ENCODE results near the gene EPM2A. TPM values are rescaled to one million over a fixed set of nuclear protein-coding genes. Genes with fewer than 3 reads are reported as not detected.

Gene EPM2A
- total RNA-seq, 1 donor from 2014 or later: 9.6 TPM

DNA sequence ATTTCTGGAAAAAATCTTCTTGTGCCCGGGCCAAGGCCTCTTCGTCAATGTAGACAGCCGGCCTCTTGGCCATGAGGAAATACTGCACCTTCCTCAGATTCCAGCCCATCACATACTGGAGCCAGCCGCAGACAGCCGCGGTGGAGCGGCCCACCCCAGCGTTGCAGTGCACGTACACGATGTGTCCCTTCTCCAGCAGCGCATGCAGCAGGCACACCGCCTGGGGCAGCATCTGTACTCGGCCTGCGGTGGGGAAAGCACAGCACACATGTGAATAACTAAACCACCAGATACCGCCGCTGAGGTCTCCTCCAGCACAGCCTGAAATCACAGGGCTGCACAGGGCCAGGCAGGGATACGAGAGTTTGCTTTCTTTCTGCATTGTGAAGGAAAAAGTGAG lies 107.9 kb downstream of the EPM2A start:
- Histone ChIP-seq H2AFZ (replicated peaks) (no peak overlapping the region), H3F3A (ENCODE audit: low read depth) (no peaks in the 10 kb centered on the region), H3K27me3 (no peaks in the 10 kb centered on the region), H3K4me2 (no peak overlapping the region), H4K20me1 (ENCODE audit: low read depth) (no peaks in the 10 kb centered on the region), H3K27ac (no peak overlapping the region), H3K36me3 (no peaks in the 10 kb centered on the region), H3K9ac (no peak overlapping the region), H3K9me3 (ENCODE audit: low read depth) (no peaks in the 10 kb centered on the region), H3K4me3 (no peak overlapping the region), H3K79me2 (ENCODE audit: low read depth) (no peaks in the 10 kb centered on the region), H3K4me1 (no peaks in the 10 kb centered on the region)
- no peak overlapping the region for H3K4me3 Mint-ChIP-seq
- H3K9me3 Mint-ChIP-seq: no peaks in the 10 kb centered on the region
- no peak overlapping the region for H3K27ac Mint-ChIP-seq
- H3K27me3 Mint-ChIP-seq (ENCODE audit: insufficient read depth, low read depth): no peaks in the 10 kb centered on the region
- H3K4me1 Mint-ChIP-seq: no peaks in the 10 kb centered on the region
- no peak for DNase-seq (ENCODE audit: low spot score)
- no peak for TF ChIP-seq EZH2 (IDR thresholded peaks at IDR 0.05)
- TF ChIP-seq, protein P1, sequence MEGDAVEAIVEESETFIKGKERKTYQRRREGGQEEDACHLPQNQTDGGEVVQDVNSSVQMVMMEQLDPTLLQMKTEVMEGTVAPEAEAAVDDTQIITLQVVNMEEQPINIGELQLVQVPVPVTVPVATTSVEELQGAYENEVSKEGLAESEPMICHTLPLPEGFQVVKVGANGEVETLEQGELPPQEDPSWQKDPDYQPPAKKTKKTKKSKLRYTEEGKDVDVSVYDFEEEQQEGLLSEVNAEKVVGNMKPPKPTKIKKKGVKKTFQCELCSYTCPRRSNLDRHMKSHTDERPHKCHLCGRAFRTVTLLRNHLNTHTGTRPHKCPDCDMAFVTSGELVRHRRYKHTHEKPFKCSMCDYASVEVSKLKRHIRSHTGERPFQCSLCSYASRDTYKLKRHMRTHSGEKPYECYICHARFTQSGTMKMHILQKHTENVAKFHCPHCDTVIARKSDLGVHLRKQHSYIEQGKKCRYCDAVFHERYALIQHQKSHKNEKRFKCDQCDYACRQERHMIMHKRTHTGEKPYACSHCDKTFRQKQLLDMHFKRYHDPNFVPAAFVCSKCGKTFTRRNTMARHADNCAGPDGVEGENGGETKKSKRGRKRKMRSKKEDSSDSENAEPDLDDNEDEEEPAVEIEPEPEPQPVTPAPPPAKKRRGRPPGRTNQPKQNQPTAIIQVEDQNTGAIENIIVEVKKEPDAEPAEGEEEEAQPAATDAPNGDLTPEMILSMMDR (IDR thresholded peaks at IDR 0.05): no peak
- TF ChIP-seq EZH2phosphoT487 (IDR thresholded peaks at IDR 0.05): no peak
- no peaks in the 10 kb centered on the region for H3K36me3 Mint-ChIP-seq

DNA sequence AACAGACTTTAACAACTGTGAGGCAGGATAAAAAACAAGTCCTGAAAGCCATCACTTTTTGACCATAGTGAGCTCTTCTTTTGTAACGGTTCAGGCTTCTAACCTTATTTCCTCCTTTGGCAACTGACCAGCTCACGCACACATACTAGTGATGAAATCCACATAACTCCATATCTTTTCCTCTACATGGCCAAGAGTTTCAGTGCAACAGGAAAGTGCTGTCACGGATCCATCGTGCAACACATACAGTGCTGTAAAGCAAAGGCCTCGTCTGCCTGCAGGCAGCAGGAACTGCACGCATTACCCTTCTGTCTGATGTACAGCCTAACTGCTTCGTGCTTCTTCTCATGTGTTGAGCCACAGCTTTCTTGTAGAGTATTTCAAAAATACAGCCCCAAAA lies 108.5 kb downstream of the EPM2A start:
- no peaks in the 10 kb centered on the region for H3K4me1 Mint-ChIP-seq
- H3K36me3 Mint-ChIP-seq: no peaks in the 10 kb centered on the region
- H3F3A ChIP-seq (ENCODE audit: low read depth): no peaks in the 10 kb centered on the region
- H3K27me3 Mint-ChIP-seq (ENCODE audit: insufficient read depth, low read depth): no peaks in the 10 kb centered on the region
- no peak overlapping the region for H3K27ac Mint-ChIP-seq
- no peak overlapping the region for H3K4me3 Mint-ChIP-seq
- H3K4me3 ChIP-seq: no peak overlapping the region
- no peaks in the 10 kb centered on the region for H3K27me3 ChIP-seq
- H3K4me1 ChIP-seq: no peaks in the 10 kb centered on the region
- H4K20me1 ChIP-seq (ENCODE audit: low read depth): no peaks in the 10 kb centered on the region
- H3K27ac ChIP-seq: no peak overlapping the region
- TF ChIP-seq EZH2phosphoT487 (IDR thresholded peaks at IDR 0.05) (no peak), EZH2 (IDR thresholded peaks at IDR 0.05) (no peak)
- TF ChIP-seq, protein P1 (IDR thresholded peaks at IDR 0.05): no peak
- H3K36me3 ChIP-seq: no peaks in the 10 kb centered on the region
- no peaks in the 10 kb centered on the region for H3K79me2 ChIP-seq (ENCODE audit: low read depth)
- no peak overlapping the region for H3K9ac ChIP-seq
- H3K9me3 ChIP-seq (ENCODE audit: low read depth): no peaks in the 10 kb centered on the region
- H2AFZ ChIP-seq (replicated peaks): no peak overlapping the region
- H3K4me2 ChIP-seq: no peak overlapping the region
- DNase-seq (ENCODE audit: low spot score): no peak
- no peaks in the 10 kb centered on the region for H3K9me3 Mint-ChIP-seq

DNA sequence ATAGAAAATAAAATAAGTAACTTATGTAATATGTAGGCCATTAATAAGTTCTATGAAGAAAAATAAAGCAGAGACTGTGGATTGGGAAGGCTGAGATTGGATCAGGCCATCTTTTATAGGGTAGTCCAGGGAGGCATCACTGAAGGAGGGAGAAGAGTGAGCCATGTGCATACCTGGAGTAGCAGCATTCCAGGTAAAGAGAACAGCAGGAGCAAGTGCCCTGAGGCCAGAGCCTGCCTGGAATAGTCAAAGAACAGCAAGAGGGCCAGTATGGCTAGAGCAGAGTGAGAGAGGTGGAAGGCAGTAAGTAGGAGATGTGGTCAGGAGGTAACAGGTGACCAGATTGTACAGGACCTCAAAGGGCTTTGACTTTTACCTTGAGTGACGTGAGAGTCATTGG lies 112.1 kb downstream of the EPM2A start:
- no peaks in the 10 kb centered on the region for H3K36me3 ChIP-seq
- no peaks in the 10 kb centered on the region for H4K20me1 ChIP-seq (ENCODE audit: low read depth)
- no peaks in the 10 kb centered on the region for H3K4me1 ChIP-seq
- TF ChIP-seq, protein P1 (IDR thresholded peaks at IDR 0.05): no peak
- TF ChIP-seq EZH2 (IDR thresholded peaks at IDR 0.05) (no peak), EZH2phosphoT487 (IDR thresholded peaks at IDR 0.05) (no peak)
- Mint-ChIP-seq H3K9me3 (no peaks in the 10 kb centered on the region), H3K27me3 (ENCODE audit: insufficient read depth, low read depth) (no peaks in the 10 kb centered on the region), H3K4me3 (no peak overlapping the region), H3K27ac (no peak overlapping the region), H3K36me3 (no peaks in the 10 kb centered on the region), H3K4me1 (no peaks in the 10 kb centered on the region)
- H3K27ac ChIP-seq: no peak overlapping the region
- no peaks in the 10 kb centered on the region for H3F3A ChIP-seq (ENCODE audit: low read depth)
- no peak overlapping the region for H3K4me2 ChIP-seq
- H3K79me2 ChIP-seq (ENCODE audit: low read depth): no peaks in the 10 kb centered on the region
- H3K9me3 ChIP-seq (ENCODE audit: low read depth): no peaks in the 10 kb centered on the region
- H3K27me3 ChIP-seq: no peaks in the 10 kb centered on the region
- no peak overlapping the region for H3K4me3 ChIP-seq
- DNase-seq (ENCODE audit: low spot score): no peak
- H3K9ac ChIP-seq: no peak overlapping the region
- no peak overlapping the region for H2AFZ ChIP-seq (replicated peaks)
